ENCODE results near the gene FBXL3.
"Not testable (repeated sequence)": the region's sequence is repeated elsewhere in the genome, so short reads cannot be mapped to it uniquely, and the experiment has no call there.

The FBXL3 gene

DNA sequence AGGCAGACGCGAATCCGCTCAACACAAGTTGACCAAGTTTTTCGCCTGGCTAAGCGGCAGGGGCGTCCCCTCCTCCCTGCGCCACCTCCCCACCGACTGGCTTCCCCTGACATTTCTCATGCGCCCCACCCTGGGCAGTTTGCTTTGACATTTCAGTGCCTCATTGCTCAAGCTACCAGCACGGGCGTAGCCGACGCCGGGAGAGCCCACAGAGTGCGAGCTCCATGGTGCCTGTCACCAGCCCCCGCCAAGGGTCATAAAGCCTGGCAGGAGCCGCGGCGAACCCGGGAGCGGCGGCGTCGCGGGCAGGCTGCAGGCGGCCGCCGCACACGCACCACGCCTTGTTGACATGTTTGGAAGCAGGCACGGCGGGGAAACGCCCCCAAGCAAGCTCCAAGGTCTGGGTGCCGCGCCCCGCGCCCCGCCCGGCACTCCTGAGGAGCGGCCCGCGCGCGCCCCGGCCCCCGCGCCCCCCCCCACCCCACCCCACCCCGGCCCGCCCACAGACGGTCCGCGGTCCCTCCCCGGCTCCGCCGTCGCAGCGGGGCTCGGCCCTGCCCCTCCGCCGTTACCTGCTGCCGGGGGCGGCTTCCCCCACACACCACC lies 601 bp downstream of the FBXL3 start:
- DNase-seq: peak; percentile 53

GRCh38 chr13:77022341-77022740 lies 4.6 kb downstream of the FBXL3 start:
- DNase-seq: no peak

- DNase-seq: no peak
Observed at GRCh38 chr13:77019756-77020155, 7.2 kb downstream of the FBXL3 start.

- DNase-seq: no peak
Observed at GRCh38 chr13:77016888-77017623, 9.9 kb downstream of the FBXL3 start.

GRCh38 chr13:77016251-77016812 lies 10.6 kb downstream of the FBXL3 start:
- no peak for DNase-seq

GRCh38 chr13:77014906-77015685 lies 11.9 kb downstream of the FBXL3 start:
- no peak for DNase-seq

- no peak for DNase-seq
Observed at GRCh38 chr13:77013853-77014542, 13.0 kb downstream of the FBXL3 start.

- not testable (repeated sequence) for DNase-seq
Observed at GRCh38 chr13:77009719-77010118, 17.2 kb downstream of the FBXL3 start.

GRCh38 chr13:77009011-77009410 lies 17.9 kb downstream of the FBXL3 start:
- no peak for DNase-seq

DNA sequence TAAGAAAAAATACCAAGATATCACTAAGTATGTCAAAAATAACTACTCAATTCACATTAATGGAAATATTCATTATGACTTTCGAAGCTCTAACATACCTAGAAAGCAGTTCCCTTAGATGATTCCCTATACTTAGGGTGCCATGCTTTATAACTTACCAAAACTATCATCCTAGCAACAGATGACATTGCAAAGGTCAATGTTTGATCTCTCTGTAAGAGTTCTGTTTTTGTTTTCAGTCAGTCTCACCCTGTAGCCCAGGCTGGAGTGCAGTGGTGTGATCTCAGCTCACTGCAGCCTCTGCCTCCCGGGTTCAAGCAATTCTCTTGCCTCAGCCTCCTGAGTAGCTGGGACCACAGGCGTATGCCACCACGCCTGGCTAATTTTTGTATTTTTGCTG lies 18.6 kb downstream of the FBXL3 start:
- not testable (repeated sequence) for DNase-seq

DNA sequence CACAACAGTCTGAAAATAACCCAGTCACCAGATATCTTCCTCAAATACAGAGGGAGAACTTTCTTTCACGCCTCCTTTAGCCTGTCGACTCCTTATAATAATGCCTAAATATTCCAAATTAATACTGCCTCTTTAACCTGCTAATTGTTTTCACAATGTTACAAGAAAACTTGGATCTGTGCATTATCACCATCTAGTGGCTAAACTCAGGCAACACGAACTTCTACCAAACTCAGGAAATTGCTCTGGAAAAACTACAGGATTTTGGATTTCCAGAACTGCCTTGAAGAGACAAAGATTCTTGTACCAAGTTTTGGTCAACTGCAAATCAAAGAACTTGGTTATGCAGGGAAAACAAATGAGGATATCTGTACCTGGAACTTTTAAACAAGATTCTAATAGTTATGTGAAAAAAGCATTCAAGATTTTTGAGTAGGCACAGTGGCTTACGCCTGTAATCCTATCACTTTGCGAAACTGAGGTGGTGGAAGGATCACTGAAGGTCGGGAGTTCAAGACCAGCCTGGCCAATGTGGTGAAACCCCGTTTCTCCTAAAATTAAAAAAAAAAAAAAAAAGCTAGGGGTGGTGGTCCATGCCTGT lies 24.3 kb downstream of the FBXL3 start:
- DNase-seq: no peak

- DNase-seq: no peak
Observed at GRCh38 chr13:77001963-77002587, 24.9 kb downstream of the FBXL3 start.

- DNase-seq: no peak
Observed at GRCh38 chr13:77001540-77001939, 25.4 kb downstream of the FBXL3 start.

DNA sequence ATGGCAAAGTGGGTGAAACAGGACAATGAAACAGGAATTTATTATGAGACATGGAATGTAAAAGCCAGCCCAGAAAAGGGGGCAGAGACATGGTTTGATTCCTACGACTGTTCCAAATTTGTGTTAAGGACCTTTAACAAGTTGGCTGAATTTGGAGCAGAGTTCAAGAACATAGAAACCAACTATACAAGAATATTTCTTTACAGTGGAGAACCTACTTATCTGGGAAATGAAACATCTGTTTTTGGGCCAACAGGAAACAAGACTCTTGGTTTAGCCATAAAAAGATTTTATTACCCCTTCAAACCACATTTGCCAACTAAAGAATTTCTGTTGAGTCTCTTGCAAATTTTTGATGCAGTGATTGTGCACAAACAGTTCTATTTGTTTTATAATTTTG lies 26.5 kb downstream of the FBXL3 start:
- no peak for DNase-seq

- DNase-seq: no peak
Observed at GRCh38 chr13:76994281-76994680, 32.7 kb downstream of the FBXL3 start.

DNA sequence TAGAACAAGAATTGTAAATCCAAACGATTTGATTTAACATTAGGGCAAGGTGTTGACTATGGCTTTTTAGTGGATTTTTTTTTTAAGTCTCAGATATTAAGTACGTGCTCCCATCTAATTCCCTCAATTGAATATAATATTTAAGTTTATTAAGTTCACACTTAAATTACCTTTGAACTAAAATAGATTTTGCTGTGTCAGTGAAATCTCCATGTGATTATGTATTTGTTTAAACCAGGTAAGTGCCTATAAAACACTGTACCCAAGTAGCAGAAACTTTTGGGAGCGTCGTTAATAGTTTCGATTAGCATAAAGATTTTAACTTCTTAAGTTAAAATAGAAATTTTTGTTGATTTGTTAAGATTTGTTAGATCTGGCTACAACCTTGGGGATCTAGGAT lies 33.5 kb downstream of the FBXL3 start:
- DNase-seq: no peak

GRCh38 chr13:76993021-76993420 lies 33.9 kb downstream of the FBXL3 start:
- DNase-seq: no peak

DNA sequence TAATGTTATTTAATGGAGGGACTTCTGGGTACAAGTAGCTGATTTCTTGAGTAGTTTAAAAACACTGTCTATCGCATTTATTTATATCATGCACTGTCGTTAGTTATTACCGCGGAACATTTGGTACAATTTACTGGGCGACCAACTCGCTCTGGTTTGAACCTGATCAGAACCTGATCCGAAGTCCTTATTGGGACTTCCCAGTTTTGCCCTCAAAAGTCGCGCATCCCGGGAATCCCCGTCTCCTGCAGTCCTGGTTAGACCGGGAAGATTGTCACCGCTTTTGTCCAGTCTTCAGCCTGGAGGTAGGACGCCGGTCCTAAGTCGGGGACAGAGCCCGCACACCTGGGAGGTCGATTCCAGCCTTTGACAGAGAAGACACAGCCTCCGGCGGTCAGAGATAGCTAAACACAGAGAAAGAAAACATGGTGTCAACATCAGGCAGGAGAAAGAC lies 34.4 kb downstream of the FBXL3 start:
- DNase-seq: no peak

DNA sequence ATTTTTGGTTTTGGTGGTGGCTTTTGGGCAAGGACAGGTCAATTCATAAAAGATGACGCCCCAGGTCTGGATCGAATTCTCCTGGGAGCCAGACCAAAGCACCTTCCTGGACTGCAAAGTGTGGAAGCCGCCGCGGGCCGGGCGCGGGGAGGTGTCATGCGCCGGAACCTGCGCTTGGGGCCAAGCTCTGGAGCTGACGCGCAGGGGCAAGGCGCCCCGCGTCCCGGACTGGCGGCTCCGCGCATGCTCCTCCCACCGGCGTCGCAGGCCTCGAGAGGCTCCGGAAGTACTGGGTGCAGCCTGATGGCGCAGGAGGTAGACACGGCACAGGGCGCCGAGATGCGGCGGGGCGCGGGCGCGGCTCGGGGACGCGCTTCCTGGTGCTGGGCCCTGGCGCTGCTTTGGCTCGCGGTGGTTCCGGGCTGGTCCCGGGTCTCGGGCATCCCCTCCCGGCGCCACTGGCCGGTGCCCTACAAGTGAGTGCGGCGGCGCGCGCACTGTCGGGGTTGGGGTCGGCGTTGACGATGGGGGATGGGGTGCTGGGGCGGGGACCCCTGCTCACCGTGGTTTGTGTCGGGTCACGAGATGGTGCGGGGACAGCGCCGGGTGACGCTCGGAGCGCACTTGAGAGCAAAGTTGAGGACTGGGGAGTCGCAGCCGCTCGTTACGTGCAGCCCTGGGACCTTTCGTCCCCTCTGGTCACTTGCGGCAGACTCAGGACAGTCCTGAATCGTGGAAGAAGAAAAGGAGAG lies 35.0 kb downstream of the FBXL3 start, which contains the start of gene CLN5:
Gene CLN5 (plus strand): TSS at position 286 of the 752 bp plus-strand sequence. CDS start 18 bp downstream, at position 304.
- DNase-seq: peak; percentile 97

DNA sequence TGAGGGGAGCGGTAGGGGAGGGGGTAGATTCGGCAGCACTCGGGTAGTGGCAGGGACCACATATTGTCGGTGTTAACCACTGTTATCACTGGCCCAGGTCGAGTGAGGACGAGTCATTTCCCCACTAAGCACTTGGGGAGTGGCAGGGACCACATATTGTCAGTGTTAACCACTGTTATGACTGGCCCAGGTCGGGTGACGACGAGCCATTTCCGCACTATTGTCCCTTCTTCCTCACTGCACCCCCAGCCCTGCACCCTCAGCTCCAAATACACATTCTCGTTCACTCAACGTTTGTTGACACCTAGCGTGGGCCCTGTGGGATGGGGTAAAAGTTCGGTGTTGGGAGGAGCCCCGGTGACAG lies 35.5 kb downstream of the FBXL3 start:
- no peak for DNase-seq

DNA sequence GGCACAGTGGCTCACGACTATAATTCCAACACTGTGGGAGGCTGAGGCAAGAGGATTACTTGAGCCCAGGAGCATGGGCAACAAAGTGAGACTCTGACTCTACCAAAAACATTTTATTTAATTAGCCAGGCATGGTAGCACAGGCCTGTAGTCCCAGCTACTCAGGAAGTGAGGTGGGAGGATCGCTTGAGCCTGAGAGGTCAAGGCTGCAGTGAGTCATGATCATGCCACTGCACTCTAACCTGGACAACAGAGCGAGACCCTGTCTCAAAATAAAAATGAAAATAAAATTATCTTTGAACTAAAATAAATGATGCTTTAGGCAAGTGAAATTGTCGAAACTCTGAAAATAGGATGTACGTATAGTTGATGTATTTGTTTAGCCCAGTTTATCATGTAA lies 43.3 kb downstream of the FBXL3 start:
- no peak for DNase-seq

All from GDM1 (cell line).